Liver (tissue), 9 donors: ENCODE measurements around the gene PRSS37. TPM values are rescaled to one million over a fixed set of nuclear protein-coding genes. Genes with fewer than 3 reads are reported as not detected.

Experiments used
- DNase-seq: peaks from one replicate; pipeline ENCODE4 v3.0.0-alpha.2; 2017; ENCODE audit warnings: low spot score
- H3K27ac ChIP-seq, 2 donors: one replicate each; pipeline ENCODE4 v1.7.0; 2013; ENCODE audit warnings: inconsistent platforms in 2 of 2, low read length in 2 of 2, control low read depth in 1 of 2, low read depth in 1 of 2, mild to moderate bottlenecking in 1 of 2
- H3K27me3 ChIP-seq, 4 donors: one replicate each; pipeline versions ENCODE4 v1.6.1 to v1.7.0; 2013; ENCODE audit warnings: low read length in 3 of 4, inconsistent platforms in 1 of 4, mild to moderate bottlenecking in 1 of 4, moderate library complexity in 1 of 4; ENCODE audit not compliant: control insufficient read depth in 4 of 4, insufficient read depth in 4 of 4
- H3K36me3 ChIP-seq, 4 donors: one replicate each; pipeline versions ENCODE4 v1.6.1 to v1.7.0; 2013; ENCODE audit warnings: low read length in 3 of 4, mild to moderate bottlenecking in 3 of 4, low read depth in 1 of 4, moderate library complexity in 1 of 4; ENCODE audit not compliant: control insufficient read depth in 4 of 4, insufficient read depth in 3 of 4
- H3K4me1 ChIP-seq, 4 donors: one replicate each; pipeline versions ENCODE4 v1.6.1 to v1.7.0; 2013; ENCODE audit warnings: low read length in 3 of 4, mild to moderate bottlenecking in 3 of 4, moderate library complexity in 1 of 4; ENCODE audit not compliant: control insufficient read depth in 4 of 4, insufficient read depth in 4 of 4
- H3K4me3 ChIP-seq, 3 donors: one replicate each; pipeline versions ENCODE4 v1.6.1 to v1.7.0; 2013; ENCODE audit warnings: low read length in 3 of 3, control low read depth in 1 of 3, low read depth in 1 of 3, mild to moderate bottlenecking in 1 of 3
- H3K9ac ChIP-seq, 2 donors: one replicate each; pipeline ENCODE4 v1.7.0; 2013; ENCODE audit warnings: low read length in 2 of 2, mild to moderate bottlenecking in 2 of 2, moderate library complexity in 2 of 2, control low read depth in 1 of 2, low read depth in 1 of 2
- H3K9me3 ChIP-seq, 4 donors: one replicate each; pipeline versions ENCODE4 v1.6.1 to v1.7.0; 2013; ENCODE audit warnings: low read length in 3 of 4; ENCODE audit not compliant: control insufficient read depth in 4 of 4
- EGR1 ChIP-seq, 2 donors: IDR thresholded peaks; 2 replicates each; pipeline ENCODE4 v1.6.1; 2016 to 2018; ENCODE audit warnings: antibody characterized with exemption in 2 of 2, low read depth in 2 of 2
- FOXA1 ChIP-seq: IDR thresholded peaks from 2 replicates; pipeline ENCODE4 v1.6.1; 2016; ENCODE audit warnings: antibody characterized with exemption
- FOXA2 ChIP-seq: IDR thresholded peaks from 2 replicates; pipeline ENCODE4 v1.6.1; 2016; ENCODE audit warnings: antibody characterized with exemption
- GABPA ChIP-seq, 2 donors: IDR thresholded peaks in 1 of 2; conservative IDR thresholded peaks in 1 of 2; 2 replicates each; pipeline ENCODE4 v1.6.1; 2016; ENCODE audit warnings: antibody characterized with exemption in 2 of 2, mild to moderate bottlenecking in 1 of 2, moderate library complexity in 1 of 2
- HNF4A ChIP-seq, 2 donors: conservative IDR thresholded peaks; 2 replicates each; pipeline ENCODE4 v1.6.1; 2016; ENCODE audit warnings: antibody characterized with exemption in 2 of 2, mild to moderate bottlenecking in 2 of 2
- HNF4G ChIP-seq: IDR thresholded peaks from 2 replicates; pipeline ENCODE4 v1.6.1; 2016; ENCODE audit warnings: antibody characterized with exemption
- JUND ChIP-seq, 2 donors: IDR thresholded peaks; 2 replicates each; pipeline ENCODE4 v1.6.1; 2016; ENCODE audit warnings: antibody characterized with exemption in 2 of 2
- NR2F2 ChIP-seq: IDR thresholded peaks from 2 replicates; pipeline ENCODE4 v1.6.1; 2016; ENCODE audit warnings: antibody characterized with exemption
- RAD21 ChIP-seq, 2 donors: IDR thresholded peaks; 2 replicates each; pipeline ENCODE4 v1.6.1; 2016; ENCODE audit warnings: antibody characterized with exemption in 2 of 2, mild to moderate bottlenecking in 2 of 2
- RXRA ChIP-seq, 2 donors: IDR thresholded peaks; 2 replicates each; pipeline ENCODE4 v1.6.1; 2017 to 2018; ENCODE audit warnings: antibody characterized with exemption in 2 of 2, mild to moderate bottlenecking in 1 of 2
- SP1 ChIP-seq: IDR thresholded peaks from 2 replicates; pipeline ENCODE4 v1.6.1; 2018; ENCODE audit warnings: antibody characterized with exemption, mild to moderate bottlenecking
- TAF1 ChIP-seq: conservative IDR thresholded peaks from 2 replicates; pipeline ENCODE4 v1.6.1; 2016; ENCODE audit warnings: antibody characterized with exemption, mild to moderate bottlenecking
- YY1 ChIP-seq: IDR thresholded peaks from 2 replicates; pipeline ENCODE4 v1.6.1; 2016; ENCODE audit warnings: antibody characterized with exemption, mild to moderate bottlenecking
- WGBS: extraction: QIAGEN DNeasy Blood & Tissue Kit; methylation state at CpG from one replicate; pipeline ENCODE4 v1.1.7; 2013; 5-methylcytosine and 5-hydroxymethylcytosine counted together
- polyA plus RNA-seq, 2 donors: library from polyadenylated mRNA; stranded (reverse) in 1 of 2; unstranded in 1 of 2; fragments of 200-250 nt in 1 of 2; fragments of >200 nt in 1 of 2; fragmentation: Nextera tagmentation in 1 of 2; extraction: Ambion mirVana in 1 of 2; gene quantifications; one replicate each; pipeline versions ENCODE4 v1.2.1 to v1.2.3, GENCODE V29; 2013 to 2015
- total RNA-seq, 2 donors: library from RNA; depleted of rRNA; stranded (reverse); fragments of >200 nt; gene quantifications; one replicate each; pipeline ENCODE4 v1.2.3, GENCODE V29; 2014
- TF ChIP-seq, protein P1 (sequence below): IDR thresholded peaks from 2 replicates; pipeline ENCODE4 v1.6.1; 2016; ENCODE audit warnings: antibody characterized with exemption
- TF ChIP-seq, protein P2 (sequence below): fragments of 150-350 bp; IDR thresholded peaks from 2 replicates; pipeline ENCODE4 v1.5.1; 2017; ENCODE audit warnings: improper control_type of control experiment, low read depth, low read length; ENCODE audit not compliant: missing input control
- TF ChIP-seq, protein P3 (sequence below): IDR thresholded peaks from 2 replicates; pipeline ENCODE4 v1.6.1; 2016; ENCODE audit warnings: antibody characterized with exemption
- TF ChIP-seq, protein P4 (sequence below): IDR thresholded peaks from 2 replicates; pipeline ENCODE4 v1.6.1; 2016; ENCODE audit warnings: antibody characterized with exemption, mild to moderate bottlenecking
- TF ChIP-seq, protein P5 (sequence below): IDR thresholded peaks from 2 replicates; pipeline ENCODE4 v1.6.1; 2016; ENCODE audit warnings: antibody characterized with exemption
- donor health status: healthy.
- donor health status: healthy.
- donor health status: healthy.
- donor health status: healthy.
- donor health status: healthy.

Gene PRSS37
- total and polyA plus RNA-seq, 4 donors, result 0.08 TPM; not detected in 3

DNA sequence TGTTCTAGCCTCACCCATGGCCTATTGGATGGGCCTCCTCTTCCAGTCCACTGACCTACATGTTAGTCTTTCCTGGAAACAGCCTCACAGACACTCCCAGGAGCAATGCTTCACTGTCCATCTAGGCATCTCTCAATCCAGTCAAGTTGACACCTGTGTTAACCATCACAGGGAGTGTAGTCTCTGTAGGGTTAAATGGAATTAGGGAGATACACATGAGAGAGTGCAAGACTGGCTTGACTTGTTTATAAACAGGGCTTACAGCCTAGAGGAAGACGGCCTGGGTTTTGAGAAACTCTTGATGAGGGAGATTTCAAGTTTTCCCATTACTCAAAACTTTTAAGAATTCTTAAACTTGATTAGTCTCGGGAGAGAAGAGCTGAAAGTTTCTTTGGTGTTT lies 18.9 kb upstream of the PRSS37 start (continued):
- TF ChIP-seq, protein P1, sequence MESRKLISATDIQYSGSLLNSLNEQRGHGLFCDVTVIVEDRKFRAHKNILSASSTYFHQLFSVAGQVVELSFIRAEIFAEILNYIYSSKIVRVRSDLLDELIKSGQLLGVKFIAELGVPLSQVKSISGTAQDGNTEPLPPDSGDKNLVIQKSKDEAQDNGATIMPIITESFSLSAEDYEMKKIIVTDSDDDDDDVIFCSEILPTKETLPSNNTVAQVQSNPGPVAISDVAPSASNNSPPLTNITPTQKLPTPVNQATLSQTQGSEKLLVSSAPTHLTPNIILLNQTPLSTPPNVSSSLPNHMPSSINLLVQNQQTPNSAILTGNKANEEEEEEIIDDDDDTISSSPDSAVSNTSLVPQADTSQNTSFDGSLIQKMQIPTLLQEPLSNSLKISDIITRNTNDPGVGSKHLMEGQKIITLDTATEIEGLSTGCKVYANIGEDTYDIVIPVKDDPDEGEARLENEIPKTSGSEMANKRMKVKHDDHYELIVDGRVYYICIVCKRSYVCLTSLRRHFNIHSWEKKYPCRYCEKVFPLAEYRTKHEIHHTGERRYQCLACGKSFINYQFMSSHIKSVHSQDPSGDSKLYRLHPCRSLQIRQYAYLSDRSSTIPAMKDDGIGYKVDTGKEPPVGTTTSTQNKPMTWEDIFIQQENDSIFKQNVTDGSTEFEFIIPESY, result no peak
- TF ChIP-seq RXRA (IDR thresholded peaks at IDR 0.05) (no peak), RAD21 (IDR thresholded peaks at IDR 0.05) (no peak), FOXA2 (no peak), HNF4G (no peak), TAF1 (no peak), EGR1 (IDR thresholded peaks at IDR 0.05; ENCODE audit: low read depth in 2 of 2) (no peak)

DNA sequence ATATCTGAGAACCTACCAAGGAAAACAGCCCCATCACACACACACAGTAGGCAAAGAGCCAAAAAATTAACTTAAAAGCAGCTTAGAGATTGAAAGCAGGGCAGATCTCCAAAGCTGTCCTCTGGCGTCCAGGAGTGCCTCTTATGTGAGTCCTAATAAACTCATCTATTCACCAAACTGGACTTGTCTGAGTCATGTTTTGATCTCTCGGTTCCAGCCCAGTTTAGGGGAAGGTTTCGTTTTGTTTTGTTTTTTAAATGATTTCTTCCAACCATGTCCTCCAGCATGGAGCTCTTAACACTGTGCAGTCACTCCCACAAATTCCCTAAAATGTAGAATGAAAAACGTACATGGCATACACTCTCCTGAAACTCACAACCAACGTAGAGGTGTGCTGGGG lies 6.7 kb upstream of the PRSS37 start:
- H3K27ac ChIP-seq, result no peak overlapping the region
- 86% methylated on average over 5 of the region's 5 CpGs for WGBS
- no peaks in the 10 kb centered on the region for H3K27me3 ChIP-seq
- no peaks in the 10 kb centered on the region for H3K4me1 ChIP-seq
- no peak overlapping the region for H3K9ac ChIP-seq
- no peak overlapping the region for H3K4me3 ChIP-seq
- H3K9me3 ChIP-seq, result no peaks in the 10 kb centered on the region
- TF ChIP-seq NR2F2 (no peak), EGR1 (IDR thresholded peaks at IDR 0.05; ENCODE audit: low read depth in 2 of 2) (no peak), RAD21 (IDR thresholded peaks at IDR 0.05) (no peak), RXRA (IDR thresholded peaks at IDR 0.05) (no peak), FOXA1 (no peak), HNF4A (conservative IDR thresholded peaks at IDR 0.05) (no peak)
- TF ChIP-seq, protein P1, result no peak
- no peaks in the 10 kb centered on the region for H3K36me3 ChIP-seq
- no peak for DNase-seq

DNA sequence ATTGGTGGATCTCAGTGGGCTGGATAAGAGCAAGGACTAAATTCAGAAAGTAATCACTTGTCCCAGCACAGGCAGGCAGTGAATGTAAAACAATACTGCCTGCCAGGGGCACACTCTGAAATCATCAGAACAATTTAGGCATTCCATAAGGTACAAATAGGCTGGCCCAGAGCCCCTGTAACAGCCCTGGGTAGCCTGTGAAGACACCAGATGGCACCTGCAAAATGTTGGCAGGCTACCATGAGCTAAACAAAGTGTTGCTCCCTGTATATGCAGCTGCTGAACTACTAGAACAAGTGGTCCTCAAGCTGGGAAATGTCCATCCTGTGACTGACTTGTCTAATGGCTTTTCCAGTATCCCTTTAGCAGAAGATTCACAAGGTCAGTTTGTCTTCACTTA lies 3.0 kb upstream of the PRSS37 start:
- Histone ChIP-seq H3K27ac (no peak overlapping the region), H3K4me3 (no peak overlapping the region), H3K9ac (no peak overlapping the region), H3K4me1 (no peaks in the 10 kb centered on the region), H3K36me3 (no peaks in the 10 kb centered on the region), H3K27me3 (no peaks in the 10 kb centered on the region), H3K9me3 (no peaks in the 10 kb centered on the region)
- DNase-seq, result no peak
- TF ChIP-seq FOXA2 (no peak), SP1 (no peak), RAD21 (IDR thresholded peaks at IDR 0.05) (no peak), JUND (IDR thresholded peaks at IDR 0.05) (no peak), RXRA (IDR thresholded peaks at IDR 0.05) (no peak), EGR1 (IDR thresholded peaks at IDR 0.05; ENCODE audit: low read depth in 2 of 2) (no peak), GABPA (IDR thresholded peaks at IDR 0.05 in 1 of 2, conservative IDR thresholded peaks at IDR 0.05 in 1 of 2) (no peak), YY1 (no peak), TAF1 (no peak)
- TF ChIP-seq, protein P2, sequence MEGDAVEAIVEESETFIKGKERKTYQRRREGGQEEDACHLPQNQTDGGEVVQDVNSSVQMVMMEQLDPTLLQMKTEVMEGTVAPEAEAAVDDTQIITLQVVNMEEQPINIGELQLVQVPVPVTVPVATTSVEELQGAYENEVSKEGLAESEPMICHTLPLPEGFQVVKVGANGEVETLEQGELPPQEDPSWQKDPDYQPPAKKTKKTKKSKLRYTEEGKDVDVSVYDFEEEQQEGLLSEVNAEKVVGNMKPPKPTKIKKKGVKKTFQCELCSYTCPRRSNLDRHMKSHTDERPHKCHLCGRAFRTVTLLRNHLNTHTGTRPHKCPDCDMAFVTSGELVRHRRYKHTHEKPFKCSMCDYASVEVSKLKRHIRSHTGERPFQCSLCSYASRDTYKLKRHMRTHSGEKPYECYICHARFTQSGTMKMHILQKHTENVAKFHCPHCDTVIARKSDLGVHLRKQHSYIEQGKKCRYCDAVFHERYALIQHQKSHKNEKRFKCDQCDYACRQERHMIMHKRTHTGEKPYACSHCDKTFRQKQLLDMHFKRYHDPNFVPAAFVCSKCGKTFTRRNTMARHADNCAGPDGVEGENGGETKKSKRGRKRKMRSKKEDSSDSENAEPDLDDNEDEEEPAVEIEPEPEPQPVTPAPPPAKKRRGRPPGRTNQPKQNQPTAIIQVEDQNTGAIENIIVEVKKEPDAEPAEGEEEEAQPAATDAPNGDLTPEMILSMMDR, result no peak
- TF ChIP-seq, protein P3, sequence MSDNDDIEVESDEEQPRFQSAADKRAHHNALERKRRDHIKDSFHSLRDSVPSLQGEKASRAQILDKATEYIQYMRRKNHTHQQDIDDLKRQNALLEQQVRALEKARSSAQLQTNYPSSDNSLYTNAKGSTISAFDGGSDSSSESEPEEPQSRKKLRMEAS, result no peak
- TF ChIP-seq, protein P1, result no peak
- TF ChIP-seq, protein P4, sequence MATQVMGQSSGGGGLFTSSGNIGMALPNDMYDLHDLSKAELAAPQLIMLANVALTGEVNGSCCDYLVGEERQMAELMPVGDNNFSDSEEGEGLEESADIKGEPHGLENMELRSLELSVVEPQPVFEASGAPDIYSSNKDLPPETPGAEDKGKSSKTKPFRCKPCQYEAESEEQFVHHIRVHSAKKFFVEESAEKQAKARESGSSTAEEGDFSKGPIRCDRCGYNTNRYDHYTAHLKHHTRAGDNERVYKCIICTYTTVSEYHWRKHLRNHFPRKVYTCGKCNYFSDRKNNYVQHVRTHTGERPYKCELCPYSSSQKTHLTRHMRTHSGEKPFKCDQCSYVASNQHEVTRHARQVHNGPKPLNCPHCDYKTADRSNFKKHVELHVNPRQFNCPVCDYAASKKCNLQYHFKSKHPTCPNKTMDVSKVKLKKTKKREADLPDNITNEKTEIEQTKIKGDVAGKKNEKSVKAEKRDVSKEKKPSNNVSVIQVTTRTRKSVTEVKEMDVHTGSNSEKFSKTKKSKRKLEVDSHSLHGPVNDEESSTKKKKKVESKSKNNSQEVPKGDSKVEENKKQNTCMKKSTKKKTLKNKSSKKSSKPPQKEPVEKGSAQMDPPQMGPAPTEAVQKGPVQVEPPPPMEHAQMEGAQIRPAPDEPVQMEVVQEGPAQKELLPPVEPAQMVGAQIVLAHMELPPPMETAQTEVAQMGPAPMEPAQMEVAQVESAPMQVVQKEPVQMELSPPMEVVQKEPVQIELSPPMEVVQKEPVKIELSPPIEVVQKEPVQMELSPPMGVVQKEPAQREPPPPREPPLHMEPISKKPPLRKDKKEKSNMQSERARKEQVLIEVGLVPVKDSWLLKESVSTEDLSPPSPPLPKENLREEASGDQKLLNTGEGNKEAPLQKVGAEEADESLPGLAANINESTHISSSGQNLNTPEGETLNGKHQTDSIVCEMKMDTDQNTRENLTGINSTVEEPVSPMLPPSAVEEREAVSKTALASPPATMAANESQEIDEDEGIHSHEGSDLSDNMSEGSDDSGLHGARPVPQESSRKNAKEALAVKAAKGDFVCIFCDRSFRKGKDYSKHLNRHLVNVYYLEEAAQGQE, result no peak
- TF ChIP-seq, protein P5, sequence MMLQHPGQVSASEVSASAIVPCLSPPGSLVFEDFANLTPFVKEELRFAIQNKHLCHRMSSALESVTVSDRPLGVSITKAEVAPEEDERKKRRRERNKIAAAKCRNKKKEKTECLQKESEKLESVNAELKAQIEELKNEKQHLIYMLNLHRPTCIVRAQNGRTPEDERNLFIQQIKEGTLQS, result no peak
